ENCODE measurements around the gene EPS15.

- TF ChIP-seq, protein P1, sequence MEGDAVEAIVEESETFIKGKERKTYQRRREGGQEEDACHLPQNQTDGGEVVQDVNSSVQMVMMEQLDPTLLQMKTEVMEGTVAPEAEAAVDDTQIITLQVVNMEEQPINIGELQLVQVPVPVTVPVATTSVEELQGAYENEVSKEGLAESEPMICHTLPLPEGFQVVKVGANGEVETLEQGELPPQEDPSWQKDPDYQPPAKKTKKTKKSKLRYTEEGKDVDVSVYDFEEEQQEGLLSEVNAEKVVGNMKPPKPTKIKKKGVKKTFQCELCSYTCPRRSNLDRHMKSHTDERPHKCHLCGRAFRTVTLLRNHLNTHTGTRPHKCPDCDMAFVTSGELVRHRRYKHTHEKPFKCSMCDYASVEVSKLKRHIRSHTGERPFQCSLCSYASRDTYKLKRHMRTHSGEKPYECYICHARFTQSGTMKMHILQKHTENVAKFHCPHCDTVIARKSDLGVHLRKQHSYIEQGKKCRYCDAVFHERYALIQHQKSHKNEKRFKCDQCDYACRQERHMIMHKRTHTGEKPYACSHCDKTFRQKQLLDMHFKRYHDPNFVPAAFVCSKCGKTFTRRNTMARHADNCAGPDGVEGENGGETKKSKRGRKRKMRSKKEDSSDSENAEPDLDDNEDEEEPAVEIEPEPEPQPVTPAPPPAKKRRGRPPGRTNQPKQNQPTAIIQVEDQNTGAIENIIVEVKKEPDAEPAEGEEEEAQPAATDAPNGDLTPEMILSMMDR (IDR thresholded peaks at IDR 0.05 in 8 of 11, conservative IDR thresholded peaks at IDR 0.05 in 3 of 11), result no peak
- TF ChIP-seq POLR2AphosphoS5 (IDR thresholded peaks at IDR 0.05) (no peak), POLR2A (IDR thresholded peaks at IDR 0.05) (no peak)
Measured at GRCh38 chr1:51439053-51439452, 80.0 kb downstream of the EPS15 start.

All from spleen (tissue), 7 donors.